RWPE1 (cell line): ENCODE data around the gene KCTD1.
A peak's percentile ranks its signal among the peaks of the same experiment; 100 is the strongest.

ENCODE experiments used
- CTCF ChIA-PET: fragments of 350-600 bp; sonication (Branson Sonifier 250); formaldehyde crosslinking; extraction: SDS; loops from one replicate; lab custom pipeline; 2021; lab: Yijun Ruan, JAX
- POLR2A ChIA-PET: fragments of 400-600 bp; formaldehyde crosslinking; extraction: SDS; loops from one replicate; lab custom pipeline; 2020; ENCODE audit warnings: antibody characterized with exemption; ENCODE audit not compliant: low non-redundant PET; lab: Yijun Ruan, JAX
- DNase-seq: peaks from one replicate; pipeline ENCODE4 v3.0.0; 2012; ENCODE audit warnings: low spot score
- H3K27ac ChIP-seq: fragments of 450-650 bp; 2 replicates; pipeline ENCODE4 v1.5.1; 2017
- CTCF ChIP-seq: fragments of 450-650 bp; conservative IDR thresholded peaks from 2 replicates; pipeline ENCODE4 v1.5.1; 2017; ENCODE audit warnings: low read depth, mild to moderate bottlenecking

The KCTD1 gene

GRCh38 chr18:26546170-26546874 is 2.0 kb downstream of the KCTD1 start:
- TF ChIP-seq CTCF, result no peak
- POLR2A ChIA-PET, result interaction anchor here (0.5 to 0.6 kb wide), 2 partner anchors 71 to 131 kb away, joined by 5 read pairs; no protein-coding TSS in a partner anchor
- peak overlapping the region; percentile 99 for H3K27ac ChIP-seq
- CTCF ChIA-PET, result interaction anchor here (1.6 kb wide), 1 partner anchor 103 kb away, joined by 4 read pairs; no protein-coding TSS in a partner anchor
- DNase-seq, result no peak

- CTCF ChIA-PET, result no interaction called here
- no peak for DNase-seq
- POLR2A ChIA-PET, result no interaction called here
- H3K27ac ChIP-seq, result peak overlapping the region; percentile 53; the same call in 1 of the 2 replicates
- TF ChIP-seq CTCF, result no peak
Measured at GRCh38 chr18:26545335-26546123, 2.8 kb downstream of the KCTD1 start.

GRCh38 chr18:26544451-26544850 is 3.9 kb downstream of the KCTD1 start:
- no peak for DNase-seq
- POLR2A ChIA-PET, result no interaction called here
- H3K27ac ChIP-seq, result no peak overlapping the region
- no peak for TF ChIP-seq CTCF
- CTCF ChIA-PET, result no interaction called here

GRCh38 chr18:26543373-26543772 is 5.0 kb downstream of the KCTD1 start:
- TF ChIP-seq CTCF, result no peak
- ChIA-PET POLR2A (no interaction called here), CTCF (interaction anchor here (0.7 kb wide), 1 partner anchor 23 kb away, joined by 3 read pairs; no protein-coding TSS in a partner anchor)
- DNase-seq, result no peak
- H3K27ac ChIP-seq, result no peak overlapping the region

- ChIA-PET CTCF (interaction anchor here (0.6 kb wide), 1 partner anchor 207 kb away, joined by 3 read pairs; no protein-coding TSS in a partner anchor), POLR2A (no interaction called here)
- peak; percentile 53 for DNase-seq
- peak overlapping the region; percentile 85 for H3K27ac ChIP-seq
- TF ChIP-seq CTCF, result no peak
Measured at GRCh38 chr18:26540043-26540628, 8.2 kb downstream of the KCTD1 start.

- CTCF ChIA-PET, result no interaction called here
- peak overlapping the region; percentile 37; the same call in 1 of the 2 replicates for H3K27ac ChIP-seq
- TF ChIP-seq CTCF, result no peak
- POLR2A ChIA-PET, result no interaction called here
- DNase-seq, result no peak
Measured at GRCh38 chr18:26538524-26538923, 9.8 kb downstream of the KCTD1 start.
